CMK (cell line): ENCODE results near the gene AKAIN1.

Experiments used
- DNase-seq: peaks from one replicate; pipeline ENCODE4 v3.0.0-alpha.2; 2010; ENCODE audit warnings: low read depth

AKAIN1 gene

GRCh38 chr18:5159080-5159479, 38.0 kb downstream of the AKAIN1 start:
- no peak for DNase-seq

DNA sequence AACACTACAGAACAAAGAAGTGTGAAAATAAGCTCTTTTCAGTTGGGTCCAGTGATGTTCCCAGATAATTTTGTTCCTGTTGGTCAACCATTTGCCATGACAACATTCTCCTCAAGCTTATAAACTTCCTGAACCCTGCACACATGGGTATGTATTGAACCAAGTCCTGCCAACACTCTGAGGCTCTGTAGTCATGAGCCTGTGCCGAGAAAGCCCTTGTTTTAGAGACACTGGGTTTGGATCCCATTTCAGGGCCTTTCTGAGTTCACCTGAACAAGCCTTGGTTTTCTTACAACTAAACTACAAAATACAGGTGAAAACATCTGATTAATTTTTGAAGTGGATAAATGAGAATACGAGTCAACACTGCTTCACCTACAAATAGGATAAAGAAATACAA, 38.5 kb downstream of the AKAIN1 start:
- no peak for DNase-seq

- no peak for DNase-seq
These were observed 38.9 kb downstream of the AKAIN1 start for GRCh38 chr18:5158172-5158571.

GRCh38 chr18:5155907-5156287, 41.2 kb downstream of the AKAIN1 start:
- DNase-seq: no peak

DNA sequence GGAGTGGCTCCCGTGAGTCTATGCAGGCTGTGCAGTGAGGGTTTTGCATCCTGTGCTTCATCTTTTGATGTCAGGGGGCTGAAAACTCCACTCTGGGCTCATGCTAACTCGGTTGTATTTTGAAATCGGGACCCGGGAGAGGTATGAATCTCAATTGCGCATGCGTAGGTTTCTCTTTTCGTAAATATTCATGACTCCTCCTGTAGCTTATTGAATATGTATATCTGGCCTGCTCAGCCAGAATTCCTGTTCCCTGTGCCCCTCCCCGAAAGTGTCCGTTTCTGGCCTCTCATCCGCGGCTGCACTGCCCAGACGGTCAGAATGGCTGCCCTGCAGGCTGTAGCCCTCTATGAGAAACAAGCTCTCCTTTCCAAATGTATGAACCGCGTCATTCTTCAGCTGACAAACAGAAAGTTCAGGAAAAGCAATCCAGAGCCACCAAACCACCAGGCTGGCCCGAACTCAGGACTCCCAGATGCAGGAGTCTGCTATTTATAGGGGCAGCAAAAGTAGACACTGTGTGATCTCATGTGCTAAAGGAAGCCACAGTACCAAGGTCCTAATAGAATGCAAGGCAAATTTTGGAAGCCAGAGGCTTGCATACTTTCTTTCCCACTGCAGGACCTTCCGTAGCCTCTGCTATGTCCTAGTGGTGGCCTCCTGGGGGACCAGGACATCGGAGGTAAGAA, 41.7 kb downstream of the AKAIN1 start:
- no peak for DNase-seq

DNA sequence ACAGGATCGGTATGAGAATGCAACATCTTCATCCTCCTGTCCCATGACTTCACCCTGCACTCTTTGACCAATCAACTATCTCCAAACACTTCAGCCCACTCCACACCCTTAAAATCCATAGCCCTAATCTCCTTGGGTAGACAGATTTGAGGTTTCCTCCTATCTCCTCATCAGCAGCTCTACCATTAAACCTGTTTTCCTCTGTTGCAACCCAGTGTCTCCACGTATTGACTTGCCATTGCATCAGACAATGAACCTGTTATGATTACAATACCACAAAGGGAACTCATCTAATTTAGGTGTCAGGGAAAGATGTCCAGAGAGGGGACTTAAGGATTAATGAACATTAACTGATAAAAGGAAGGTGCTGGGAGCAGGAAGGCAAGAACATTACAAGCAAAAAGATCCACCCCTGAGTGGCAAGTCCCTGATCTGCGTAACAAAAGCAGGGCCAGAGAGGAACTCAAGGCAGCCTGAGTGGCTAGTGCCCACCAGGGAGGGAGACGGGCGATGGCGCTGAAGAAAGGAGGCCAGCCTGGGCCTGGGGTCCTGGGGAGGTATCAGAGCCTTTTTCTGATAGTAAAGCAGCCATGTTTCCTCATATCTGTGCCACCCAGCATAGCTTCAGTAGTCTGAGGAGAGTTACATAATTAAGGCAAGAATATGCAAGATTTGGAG, 44.6 kb downstream of the AKAIN1 start:
- DNase-seq: no peak

DNA sequence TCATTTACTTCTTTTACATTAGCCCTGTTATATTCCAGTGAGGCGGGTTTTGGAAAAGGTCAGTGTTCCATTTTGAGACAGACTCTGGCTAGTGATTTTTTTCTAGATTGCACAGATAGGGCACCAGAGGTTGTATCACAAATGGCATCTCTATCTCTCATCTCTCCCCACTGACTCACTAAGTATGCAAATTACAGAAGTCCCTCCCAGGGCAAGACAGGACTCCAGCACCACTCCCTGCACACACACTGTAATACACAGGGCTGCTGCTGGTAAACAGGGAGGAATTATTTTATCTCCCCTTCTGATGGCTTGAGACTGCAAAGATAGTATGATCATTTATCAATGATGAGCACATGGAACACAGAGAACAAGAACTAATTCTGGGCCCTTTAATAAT, 46.2 kb downstream of the AKAIN1 start:
- no peak for DNase-seq

DNA sequence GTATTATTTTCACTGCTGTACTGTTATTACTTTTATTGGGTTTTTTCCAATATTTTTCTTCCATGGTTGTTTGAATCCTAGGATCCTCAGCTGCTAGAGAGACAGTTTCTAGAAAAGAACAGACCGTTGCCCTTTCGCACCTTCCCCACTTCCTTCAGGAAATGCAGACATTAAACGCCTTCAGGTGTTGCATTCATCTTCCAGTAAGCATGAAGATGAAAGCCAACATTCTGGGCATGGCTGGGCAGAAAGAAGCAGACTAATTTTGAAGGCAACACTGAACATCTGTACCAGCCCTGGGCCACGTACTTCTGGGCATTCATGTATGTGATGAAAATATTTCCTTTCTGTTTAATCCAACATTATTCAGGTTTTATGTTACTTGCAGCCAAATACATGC, 51.0 kb downstream of the AKAIN1 start:
- no peak for DNase-seq

DNA sequence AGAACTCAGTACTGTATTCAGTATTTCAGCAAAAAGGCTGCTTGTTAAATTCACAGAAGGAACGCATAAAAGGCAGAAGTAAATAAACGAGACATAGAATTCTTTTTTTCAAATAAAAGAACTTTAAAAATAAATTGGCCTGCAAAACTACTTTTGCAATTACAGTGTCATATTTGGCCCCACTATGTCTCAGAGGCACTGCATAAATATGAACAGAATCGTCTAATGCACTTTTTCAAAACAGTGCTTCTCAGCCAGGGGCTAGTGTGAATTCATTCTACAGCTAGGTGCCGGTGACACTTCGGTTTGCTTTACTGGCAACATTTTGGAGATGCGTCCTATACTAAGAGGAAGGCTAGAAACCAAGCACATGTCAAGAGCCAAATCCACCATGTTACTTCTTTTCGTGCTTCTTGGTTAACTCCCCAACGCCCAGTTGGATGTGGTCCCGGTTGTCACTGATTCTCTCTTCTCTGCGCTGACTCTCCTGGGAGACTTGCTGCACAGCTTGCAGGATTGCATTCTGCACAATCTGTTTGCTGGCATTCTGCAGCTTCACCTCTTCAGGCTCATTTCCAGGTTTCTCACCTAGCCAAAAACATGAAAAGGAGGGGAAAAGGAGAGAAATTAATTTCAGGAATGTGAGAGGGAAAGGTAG, 51.8 kb downstream of the AKAIN1 start:
- no peak for DNase-seq

- no peak for DNase-seq
These were observed 52.4 kb downstream of the AKAIN1 start for GRCh38 chr18:5144629-5145028.

DNA sequence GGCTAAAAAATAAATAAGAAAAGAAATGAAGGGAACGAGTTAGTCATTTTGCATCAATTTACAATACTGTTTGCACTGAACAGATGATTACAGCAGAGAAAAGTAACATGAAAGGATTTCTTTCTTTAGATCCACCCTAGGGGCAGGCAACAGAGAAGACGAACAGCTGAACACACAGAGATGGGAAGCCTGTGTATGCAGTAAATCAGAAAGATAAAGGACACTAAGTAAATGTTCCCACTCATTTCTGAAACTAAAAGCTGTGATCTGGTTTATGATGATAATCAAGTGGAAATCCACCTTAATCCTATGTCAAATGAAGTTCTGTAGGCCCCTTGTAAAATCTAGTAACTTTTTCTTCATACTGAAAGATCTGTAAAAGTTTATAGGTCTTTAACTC, 54.2 kb downstream of the AKAIN1 start:
- no peak for DNase-seq

DNA sequence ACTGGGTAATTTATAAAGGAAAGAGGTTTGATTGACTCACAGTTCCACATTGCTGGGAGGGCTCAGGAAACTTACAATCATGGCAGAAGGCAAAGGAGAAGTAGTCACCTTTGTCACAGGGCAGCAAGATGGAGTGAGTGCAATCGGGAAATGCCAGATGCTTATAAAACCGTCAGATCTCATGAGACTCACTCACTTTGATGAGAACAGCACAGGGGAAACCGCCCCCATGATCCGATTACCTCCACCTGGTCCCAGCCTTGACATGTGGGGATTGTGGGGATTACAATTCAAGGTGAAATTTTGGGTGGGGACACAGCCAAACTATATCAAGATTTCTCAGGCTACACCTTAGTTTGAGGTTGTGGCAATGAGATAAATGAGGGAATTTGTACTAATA, 54.9 kb downstream of the AKAIN1 start:
- DNase-seq: no peak

- DNase-seq: no peak
These were observed 59.8 kb downstream of the AKAIN1 start for GRCh38 chr18:5137261-5137660.

- no peak for DNase-seq
These were observed 64.1 kb downstream of the AKAIN1 start for GRCh38 chr18:5132987-5133386.

GRCh38 chr18:5122272-5122671, 74.8 kb downstream of the AKAIN1 start:
- DNase-seq: no peak

DNA sequence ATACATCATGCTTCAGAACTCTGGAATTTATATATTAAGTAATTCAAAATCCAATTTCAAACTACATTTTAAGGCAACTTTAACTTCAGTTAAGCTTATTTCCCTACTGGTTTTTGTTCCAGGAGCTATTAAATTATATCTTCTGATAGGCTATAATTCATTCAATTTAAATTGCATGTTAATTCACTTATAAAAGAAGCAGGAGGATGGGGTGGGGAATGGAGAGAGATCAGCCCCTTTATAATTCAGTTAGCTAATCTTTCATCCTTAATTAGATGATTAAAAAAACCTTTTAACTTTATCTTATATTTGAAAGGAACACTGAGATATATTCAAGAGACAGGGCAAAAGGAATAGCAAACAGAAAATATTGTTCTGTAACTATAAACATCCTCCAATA, 86.8 kb downstream of the AKAIN1 start:
- no peak for DNase-seq

GRCh38 chr18:5107988-5108387, 89.1 kb downstream of the AKAIN1 start:
- no peak for DNase-seq

GRCh38 chr18:5106730-5107129, 90.3 kb downstream of the AKAIN1 start:
- no peak for DNase-seq

- DNase-seq: no peak
These were observed 92.8 kb downstream of the AKAIN1 start for GRCh38 chr18:5104246-5104645.

- no peak for DNase-seq
These were observed 93.4 kb downstream of the AKAIN1 start for GRCh38 chr18:5103693-5104092.

- no peak for DNase-seq
These were observed 93.8 kb downstream of the AKAIN1 start for GRCh38 chr18:5103286-5103685.

DNA sequence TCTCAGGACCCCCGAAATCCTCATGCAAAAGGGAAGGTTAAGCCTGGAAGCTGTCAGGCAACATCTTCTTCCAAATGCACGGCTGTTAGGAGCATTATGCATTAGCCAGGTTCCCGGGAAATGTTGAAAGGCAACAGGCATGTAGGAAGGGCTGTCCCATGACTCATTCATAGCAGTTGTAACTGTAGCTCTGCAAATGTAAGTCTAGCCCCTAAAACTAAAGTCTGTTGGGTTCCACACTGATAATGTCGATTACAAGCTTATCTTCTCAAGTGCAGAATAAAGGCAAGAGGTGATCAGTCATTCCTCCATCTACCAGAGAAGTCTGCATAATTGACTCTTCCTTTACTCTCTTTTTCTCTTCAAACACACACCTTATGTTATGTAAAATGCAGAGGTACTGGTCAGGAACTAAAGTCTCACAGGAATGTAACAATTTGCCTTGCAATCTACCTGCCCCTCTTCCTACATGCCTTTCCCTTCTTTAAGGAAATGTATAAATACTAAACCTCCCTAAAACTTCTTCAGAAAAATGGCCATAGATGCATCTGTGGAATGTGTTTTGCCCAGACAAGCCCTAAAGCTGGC, 99.8 kb downstream of the AKAIN1 start:
- no peak for DNase-seq

- DNase-seq: no peak
These were observed 101.8 kb downstream of the AKAIN1 start for GRCh38 chr18:5095239-5095638.
